HG02938 (cell line): ENCODE measurements around the gene RTKN.
"Not testable (repeated sequence)": the region's sequence is repeated elsewhere in the genome, so short reads cannot be mapped to it uniquely, and the experiment has no call there.

Experiments
- ATAC-seq: cut with Tn5 transposase; IDR thresholded peaks from one replicate; pipeline ENCODE4 v1.9.1; 2021; ENCODE audit warnings: mild to moderate bottlenecking, moderate library complexity; ENCODE audit not compliant: unreplicated experiment

The RTKN gene

GRCh38 chr2:74461187-74462053, 19.7 kb upstream of the RTKN start:
- no peak for ATAC-seq

- ATAC-seq: not testable (repeated sequence)
Measured at GRCh38 chr2:74460187-74460586, 18.4 kb upstream of the RTKN start.

- ATAC-seq: not testable (repeated sequence)
Measured at GRCh38 chr2:74459503-74460118, 17.9 kb upstream of the RTKN start.

- no peak for ATAC-seq
Measured at GRCh38 chr2:74458938-74459363, 17.2 kb upstream of the RTKN start.

GRCh38 chr2:74458132-74458937, 16.6 kb upstream of the RTKN start, which contains the start of gene WBP1:
TSS of gene WBP1 (plus strand) at chr2:74458438. CDS start at chr2:74458603, 165 bp downstream.
- ATAC-seq: peak; percentile 84

DNA sequence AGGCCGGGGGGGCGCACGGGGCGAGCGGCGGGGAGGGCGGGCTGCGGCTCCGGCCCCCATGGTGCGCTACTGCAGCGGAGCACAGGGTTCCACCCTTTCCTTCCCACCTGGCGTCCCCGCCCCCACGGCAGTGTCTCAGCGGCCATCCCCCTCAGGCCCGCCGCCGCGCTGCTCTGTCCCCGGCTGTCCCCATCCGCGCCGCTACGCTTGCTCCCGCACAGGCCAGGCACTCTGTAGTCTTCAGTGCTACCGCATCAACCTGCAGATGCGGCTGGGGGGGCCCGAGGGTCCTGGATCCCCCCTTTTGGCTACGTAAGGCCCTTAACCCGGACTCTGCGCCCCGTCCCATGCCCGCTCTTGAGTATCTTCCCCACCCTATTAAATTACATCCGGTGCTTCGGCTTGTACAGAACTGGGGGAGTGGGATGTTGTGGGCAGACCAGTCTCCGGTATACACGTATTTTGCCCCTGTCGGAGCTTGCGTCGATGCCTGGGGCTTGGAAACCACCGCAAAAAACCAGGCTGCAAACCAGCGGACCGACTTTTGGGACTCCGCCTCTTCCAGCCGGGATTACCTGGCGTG, 15.9 kb upstream of the RTKN start:
- ATAC-seq: peak; percentile 22

- no peak for ATAC-seq
Measured at GRCh38 chr2:74457129-74457548, 15.4 kb upstream of the RTKN start.

DNA sequence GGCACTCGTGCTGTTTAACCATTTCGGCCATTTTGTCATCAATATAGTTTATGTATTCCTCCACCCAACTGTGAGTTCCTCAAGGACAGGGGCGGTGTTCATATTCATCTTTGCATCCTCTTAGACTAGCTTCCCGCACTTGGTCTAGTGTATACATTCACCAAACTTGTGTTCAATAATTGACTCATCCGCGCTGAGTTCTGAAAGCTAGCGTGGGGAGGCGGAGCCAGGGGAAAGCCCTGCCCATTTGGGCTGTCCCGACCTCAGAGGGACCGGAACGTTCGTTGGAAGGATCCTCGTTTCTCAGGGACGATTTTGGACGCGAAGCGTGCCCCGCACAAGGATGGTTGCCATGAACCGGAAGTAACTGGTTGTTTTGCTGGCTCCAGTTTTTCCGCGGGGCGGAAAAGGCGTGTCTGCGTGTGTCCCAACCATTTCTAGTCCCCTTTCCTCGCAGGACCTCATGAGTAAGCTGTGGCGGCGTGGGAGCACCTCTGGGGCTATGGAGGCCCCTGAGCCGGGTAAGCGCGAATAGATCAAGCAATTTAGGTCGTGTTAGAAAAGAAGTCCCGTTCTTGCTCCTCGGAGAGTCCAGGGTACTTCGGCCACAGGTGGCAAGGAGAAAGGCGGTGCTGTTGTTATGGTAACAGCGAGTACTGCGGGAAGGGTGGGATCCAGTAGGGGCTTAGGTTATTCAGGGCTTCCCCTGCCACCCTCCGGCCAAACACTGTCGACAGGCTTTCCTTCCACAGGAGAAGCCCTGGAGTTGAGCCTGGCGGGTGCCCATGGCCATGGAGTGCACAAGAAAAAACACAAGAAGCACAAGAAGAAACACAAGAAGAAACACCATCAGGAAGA, 13.1 kb upstream of the RTKN start, which contains the start of gene INO80B:
Gene INO80B (plus strand): TSS at position 434 of the 858 bp plus-strand sequence. CDS start 30 bp downstream, at position 464.
- ATAC-seq: peak; percentile 34

GRCh38 chr2:74450570-74451190, 8.9 kb upstream of the RTKN start:
- no peak for ATAC-seq

- ATAC-seq: no peak
Measured at GRCh38 chr2:74448771-74449170, 7.0 kb upstream of the RTKN start.

DNA sequence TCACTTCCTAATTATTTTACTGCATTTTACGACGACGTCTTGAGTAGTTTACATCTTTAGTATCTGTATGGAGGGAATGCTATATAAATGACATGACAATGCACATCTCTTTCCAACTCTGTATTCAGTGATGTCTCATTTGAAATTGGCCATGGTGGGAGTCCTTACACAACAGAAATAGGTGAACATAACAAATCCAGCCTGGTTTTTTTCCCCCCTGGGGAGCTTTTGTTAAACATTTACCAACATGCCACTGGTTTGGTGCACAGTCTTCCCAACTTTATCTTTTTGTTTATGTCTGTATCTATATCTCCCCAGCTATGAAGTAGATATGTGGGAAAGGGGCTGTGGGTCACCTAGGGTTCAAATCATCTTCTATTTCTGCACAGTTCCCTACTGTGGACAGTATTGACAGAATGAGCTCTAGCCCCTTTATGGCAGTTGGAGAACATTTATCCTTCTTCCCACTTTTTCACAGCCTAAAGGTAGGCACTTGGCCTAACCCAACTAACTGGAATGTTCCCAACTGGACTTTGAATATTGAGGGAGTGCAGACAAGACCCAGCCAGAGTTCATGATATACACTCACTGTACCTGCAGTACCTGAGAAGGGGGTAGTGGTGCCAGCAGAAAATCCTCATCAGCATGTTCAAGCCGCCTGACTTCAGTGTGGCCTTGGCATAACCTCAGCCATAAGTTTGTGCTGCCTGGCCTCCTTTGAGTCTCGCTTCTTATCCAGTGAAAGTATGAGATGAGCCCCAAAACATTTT, 5.7 kb upstream of the RTKN start:
- no peak for ATAC-seq

DNA sequence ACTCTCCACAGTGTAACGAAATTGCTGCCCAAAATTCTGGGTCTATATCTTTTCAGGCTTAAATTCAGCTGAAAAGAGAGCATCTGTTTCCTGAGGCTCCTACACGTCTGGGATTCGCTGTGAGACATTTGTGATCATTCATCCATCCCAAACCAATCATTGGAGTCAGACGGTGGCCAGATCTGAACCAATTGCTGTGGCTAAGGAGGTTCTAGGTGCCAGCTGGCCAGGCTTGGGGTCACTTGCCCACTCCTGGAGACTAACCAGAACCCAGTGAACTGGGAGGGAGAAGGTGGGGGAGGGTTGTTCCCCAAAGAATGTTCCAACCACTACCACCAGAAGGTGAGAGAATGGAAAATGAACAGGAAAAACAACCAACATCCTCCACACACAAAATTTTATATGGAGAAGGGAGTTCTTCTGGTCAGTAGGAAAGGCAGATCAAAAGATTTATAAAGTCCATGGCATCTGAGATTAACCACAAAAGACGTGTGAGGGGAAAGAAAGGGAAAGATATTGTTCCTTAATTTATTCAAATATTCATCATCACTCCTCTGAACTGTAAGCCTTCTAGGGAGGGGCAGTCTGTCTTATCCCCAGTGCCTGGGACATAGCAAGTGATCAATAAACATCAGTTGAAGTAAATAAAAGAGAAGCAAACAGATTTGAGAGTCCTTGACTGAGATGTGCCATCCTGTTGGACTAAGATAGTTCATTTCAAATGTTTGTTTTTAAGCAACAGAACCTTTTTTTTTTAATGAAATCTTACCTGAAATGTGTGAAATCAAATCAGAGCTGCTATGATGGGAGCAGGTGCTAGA, 3.0 kb upstream of the RTKN start:
- no peak for ATAC-seq

DNA sequence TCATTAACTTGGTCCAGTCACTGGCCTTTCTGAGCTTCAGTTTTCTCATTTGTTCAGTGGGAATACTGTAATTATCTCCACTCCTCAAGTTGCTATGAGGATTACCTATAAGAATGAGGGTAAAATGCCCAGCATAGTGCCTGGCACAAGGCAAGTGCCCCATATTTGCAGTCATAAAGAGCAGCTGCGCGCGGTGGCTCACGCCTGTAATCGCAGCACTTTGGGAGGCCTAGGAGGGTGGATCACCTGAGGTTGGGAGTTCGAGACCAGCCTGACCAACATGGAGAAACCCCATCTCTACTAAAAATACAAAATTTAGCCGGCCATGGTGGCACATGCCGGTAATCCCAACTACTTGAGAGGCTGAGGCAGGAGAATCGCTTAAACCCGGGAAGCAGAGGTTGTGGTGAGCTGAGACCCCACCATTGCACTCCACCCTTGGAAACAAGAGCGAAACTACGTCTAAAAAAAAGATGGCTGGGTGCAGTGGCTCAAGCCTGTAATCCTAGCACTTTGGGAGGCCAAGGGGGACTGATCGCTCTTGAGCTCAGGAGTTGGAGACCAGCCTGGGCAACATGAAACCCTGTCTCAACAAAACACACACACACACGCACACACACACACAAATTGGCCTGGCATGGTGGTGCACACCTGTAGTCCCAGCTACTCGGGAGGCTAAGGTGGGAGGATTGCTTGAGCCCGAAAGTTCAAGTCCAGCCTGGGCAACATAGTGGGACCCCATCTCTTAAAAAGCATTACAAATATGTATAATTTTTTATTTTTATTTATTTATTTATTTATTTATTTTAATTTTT, 953 bp upstream of the RTKN start:
- ATAC-seq: not testable (repeated sequence)

DNA sequence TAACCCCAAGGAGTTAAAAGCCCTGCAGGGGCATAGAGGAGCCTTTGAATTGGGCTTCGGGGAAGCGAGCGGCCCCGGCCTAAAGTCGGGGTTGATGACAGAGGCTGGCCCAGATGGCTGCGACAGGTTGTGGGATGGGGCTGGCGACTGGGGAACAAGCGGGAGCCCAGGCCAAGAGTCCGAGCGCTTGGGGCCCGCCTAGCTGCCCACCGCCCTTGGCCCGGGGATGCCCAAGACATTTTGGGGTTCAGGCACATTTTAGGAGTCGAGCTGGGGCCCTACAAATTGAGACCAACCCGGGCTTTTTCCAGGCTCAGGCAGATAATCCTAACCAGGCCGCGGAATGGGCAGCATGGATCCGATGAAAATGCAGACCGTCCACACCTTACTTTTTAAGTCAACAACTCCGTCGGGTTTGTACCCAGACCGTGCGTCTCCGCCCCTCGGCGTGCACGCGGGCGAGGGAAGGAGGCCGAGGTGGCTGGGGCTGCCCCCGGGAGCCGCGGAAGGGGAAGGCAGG, 507 bp downstream of the RTKN start:
- ATAC-seq: no peak

- ATAC-seq: peak; percentile 80
Measured at GRCh38 chr2:74440378-74441169, 1.2 kb downstream of the RTKN start.

- no peak for ATAC-seq
Measured at GRCh38 chr2:74439803-74440377, 1.8 kb downstream of the RTKN start.
